Transverse colon (tissue), 4 donors: ENCODE measurements around the gene REEP6. TPM values are rescaled to one million over a fixed set of nuclear protein-coding genes. Genes with fewer than 3 reads are reported as not detected.

Experiments used
- DNase-seq: peaks from one replicate; pipeline ENCODE4 v3.0.0-alpha.2; 2019
- H3K27ac ChIP-seq, 4 donors: fragments of 200-600 bp; sonication (generic); 2 replicates each; pipeline ENCODE4 v1.5.1; 2016 to 2018; ENCODE audit warnings: inconsistent platforms in 4 of 4
- H3K27me3 ChIP-seq: fragments of 200-600 bp; sonication (generic); 2 replicates; pipeline ENCODE4 v1.5.1; 2017; ENCODE audit warnings: inconsistent platforms
- H3K36me3 ChIP-seq, 4 donors: fragments of 200-600 bp; sonication (generic); 2 replicates each; pipeline ENCODE4 v1.5.1; 2017 to 2019; ENCODE audit warnings: inconsistent platforms in 4 of 4
- H3K4me1 ChIP-seq, 4 donors: fragments of 200-600 bp; sonication (generic); 2 replicates each; pipeline ENCODE4 v1.5.1; 2017 to 2020; ENCODE audit warnings: inconsistent platforms in 4 of 4
- H3K4me3 ChIP-seq, 4 donors: fragments of 200-600 bp; sonication (generic); 1 replicate in 1 of 4; 2 replicates in 3 of 4; pipeline versions ENCODE4 v1.5.1 to v1.6.1; 2017 to 2019; ENCODE audit warnings: inconsistent platforms in 4 of 4
- H3K9me3 ChIP-seq, 2 donors: fragments of 200-600 bp; sonication (generic); 2 replicates each; pipeline ENCODE4 v1.5.1; 2017 to 2019; ENCODE audit warnings: inconsistent platforms in 2 of 2
- EP300 ChIP-seq: sonication (generic); formaldehyde crosslinking; IDR thresholded peaks from one replicate; pipeline ENCODE4 v1.6.1; 2017; ENCODE audit warnings: antibody characterized with exemption, low read depth
- POLR2A ChIP-seq: fragments of 450-650 bp; IDR thresholded peaks from one replicate; pipeline ENCODE4 v1.6.1; 2016; ENCODE audit warnings: antibody characterized with exemption, mild to moderate bottlenecking, moderate library complexity
- POLR2AphosphoS5 ChIP-seq, 3 donors: sonication (generic); formaldehyde crosslinking; IDR thresholded peaks; one replicate each; pipeline ENCODE4 v1.6.1; 2016; ENCODE audit warnings: antibody characterized with exemption in 3 of 3
- WGBS, 2 donors: methylation state at CpG; one replicate each; pipeline ENCODE4 v1.1.5; 2018; ENCODE audit warnings: low coverage in 1 of 2; 5-methylcytosine and 5-hydroxymethylcytosine counted together
- in situ Hi-C, 4 donors: fragments of 200-750 bp; cut with MboI; loops; one replicate each; pipeline versions ENCODE4 v1.15.0 to v1.15.1; 2017; ENCODE audit warnings: low sequenced_read_pairs in 3 of 4, low pct_ligation_motif_present in 1 of 4, low pct_unique_long_range_greater_than_20kb in 1 of 4
- intact Hi-C: fragments of 100-400 bp; cut with DNase I; formaldehyde crosslinking; loops from one replicate; pipeline ENCODE4 v1.15.1; 2023; ENCODE audit warnings: low total_unique reads
- total RNA-seq, 4 donors: library from RNA; depleted of rRNA; stranded (reverse); fragments of >200 nt; gene quantifications; one replicate each; pipeline ENCODE4 v1.1.0, GENCODE V29; 2016
- TF ChIP-seq, protein P1 (sequence below), 5 experiments: fragments of 200-600 bp in 3 of 5; fragments of 450-650 bp in 2 of 5; sonication (generic) in 3 of 5; IDR thresholded peaks; 1 replicate in 2 of 5; 2 replicates in 3 of 5; pipeline ENCODE4 v1.5.1; 2016 to 2017; ENCODE audit warnings: antibody characterized with exemption in 5 of 5, inconsistent platforms in 3 of 5, mild to moderate bottlenecking in 2 of 5, moderate library complexity in 1 of 5

Gene REEP6
- total RNA-seq, 4 donors from 2014 or later: 2.2 to 3.3 TPM; not detected in 2

DNA sequence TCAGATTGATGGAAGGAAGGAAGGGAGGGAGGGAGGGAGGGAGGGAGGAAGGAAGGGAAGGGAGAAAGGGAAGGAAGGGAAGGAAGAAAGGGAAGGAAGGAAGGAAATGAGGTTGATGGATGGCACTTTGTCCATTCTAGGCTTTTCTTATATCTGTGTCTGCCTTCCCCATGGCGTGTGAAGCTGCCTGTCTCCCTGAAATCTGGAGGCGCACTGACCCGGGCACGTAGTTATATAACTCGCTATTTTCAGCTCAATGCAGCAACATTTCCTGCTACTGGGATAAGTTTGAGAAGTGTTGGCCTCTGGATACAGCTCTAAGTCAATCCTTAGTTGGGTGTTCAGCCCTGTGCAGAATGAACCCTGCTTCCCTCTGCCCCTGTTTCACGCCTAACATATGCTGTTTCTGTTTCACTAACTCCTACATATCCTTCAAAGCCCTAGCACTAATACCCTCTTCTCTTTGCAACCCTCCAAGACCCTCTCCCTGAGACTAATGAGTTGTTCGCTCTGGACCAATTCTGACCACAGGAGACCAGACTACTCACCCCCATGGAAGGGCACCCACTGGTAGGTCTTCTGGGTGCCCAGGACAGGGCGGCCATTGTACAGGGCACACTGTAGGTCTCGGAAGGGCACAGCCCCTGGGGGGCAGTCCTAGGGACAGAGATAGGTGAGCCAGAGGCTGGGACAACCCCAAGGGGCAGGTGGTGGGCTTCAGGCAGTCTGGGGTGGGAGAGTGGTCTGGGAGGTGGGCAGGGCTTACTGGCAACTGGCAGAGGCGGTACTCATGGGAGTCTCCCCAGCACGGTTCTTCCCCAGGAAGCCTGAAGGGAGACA is 18.8 kb downstream of the REEP6 start:
- in situ Hi-C loops: no loop called here
- Histone ChIP-seq H3K27me3 (peaks cover 48% of the 10 kb centered on the region), H3K4me3 (no peak overlapping the region), H3K36me3 (no peaks in the 10 kb centered on the region), H3K4me1 (peaks cover 5 to 25% (median 13%) of the 10 kb centered on the region in 4 donors), H3K27ac (peak overlapping the region in 1 of 4 donors; percentile 15), H3K9me3 (no peaks in the 10 kb centered on the region)
- WGBS, 2 donors: 47 to 50% methylated on average over 6 to 11 of the region's 11 CpGs
- intact Hi-C loops: no loop called here
- TF ChIP-seq, protein P1, sequence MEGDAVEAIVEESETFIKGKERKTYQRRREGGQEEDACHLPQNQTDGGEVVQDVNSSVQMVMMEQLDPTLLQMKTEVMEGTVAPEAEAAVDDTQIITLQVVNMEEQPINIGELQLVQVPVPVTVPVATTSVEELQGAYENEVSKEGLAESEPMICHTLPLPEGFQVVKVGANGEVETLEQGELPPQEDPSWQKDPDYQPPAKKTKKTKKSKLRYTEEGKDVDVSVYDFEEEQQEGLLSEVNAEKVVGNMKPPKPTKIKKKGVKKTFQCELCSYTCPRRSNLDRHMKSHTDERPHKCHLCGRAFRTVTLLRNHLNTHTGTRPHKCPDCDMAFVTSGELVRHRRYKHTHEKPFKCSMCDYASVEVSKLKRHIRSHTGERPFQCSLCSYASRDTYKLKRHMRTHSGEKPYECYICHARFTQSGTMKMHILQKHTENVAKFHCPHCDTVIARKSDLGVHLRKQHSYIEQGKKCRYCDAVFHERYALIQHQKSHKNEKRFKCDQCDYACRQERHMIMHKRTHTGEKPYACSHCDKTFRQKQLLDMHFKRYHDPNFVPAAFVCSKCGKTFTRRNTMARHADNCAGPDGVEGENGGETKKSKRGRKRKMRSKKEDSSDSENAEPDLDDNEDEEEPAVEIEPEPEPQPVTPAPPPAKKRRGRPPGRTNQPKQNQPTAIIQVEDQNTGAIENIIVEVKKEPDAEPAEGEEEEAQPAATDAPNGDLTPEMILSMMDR (IDR thresholded peaks at IDR 0.05): no peak
- TF ChIP-seq POLR2AphosphoS5 (IDR thresholded peaks at IDR 0.05): no peak
- no peak for DNase-seq

DNA sequence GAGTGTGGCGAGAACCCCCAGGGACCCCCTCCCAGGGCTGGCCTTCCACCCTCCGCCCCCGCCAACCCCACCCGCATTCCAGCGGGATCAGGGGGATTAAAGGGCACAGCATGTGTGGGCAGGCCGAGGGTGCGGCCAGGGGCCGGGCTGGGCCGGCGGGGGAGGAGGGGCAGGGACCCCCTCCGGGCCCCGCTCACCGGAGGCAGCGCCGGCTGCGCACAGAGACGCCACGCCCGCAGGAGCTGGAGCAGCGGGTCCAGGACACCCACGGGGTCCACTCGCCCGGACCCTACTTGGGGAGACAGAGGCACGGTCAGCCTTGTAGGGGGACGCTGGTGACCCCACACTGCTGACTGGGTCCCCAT is 19.4 kb downstream of the REEP6 start:
- intact Hi-C loops: no loop called here
- Histone ChIP-seq H3K9me3 (no peaks in the 10 kb centered on the region), H3K4me1 (peaks cover 5 to 25% (median 13%) of the 10 kb centered on the region in 4 donors), H3K27me3 (peaks cover 47% of the 10 kb centered on the region), H3K27ac (no peak overlapping the region), H3K4me3 (no peak overlapping the region), H3K36me3 (no peaks in the 10 kb centered on the region)
- TF ChIP-seq, protein P1 (IDR thresholded peaks at IDR 0.05): no peak
- TF ChIP-seq POLR2AphosphoS5 (IDR thresholded peaks at IDR 0.05) (no peak), POLR2A (no peak), EP300 (no peak)
- WGBS, 2 donors: 27% methylated on average over 8 of the region's 25 CpGs; no CpG with 5 or more reads in 1 of the 2 donors
- no peak for DNase-seq
- in situ Hi-C loops: no loop called here

DNA sequence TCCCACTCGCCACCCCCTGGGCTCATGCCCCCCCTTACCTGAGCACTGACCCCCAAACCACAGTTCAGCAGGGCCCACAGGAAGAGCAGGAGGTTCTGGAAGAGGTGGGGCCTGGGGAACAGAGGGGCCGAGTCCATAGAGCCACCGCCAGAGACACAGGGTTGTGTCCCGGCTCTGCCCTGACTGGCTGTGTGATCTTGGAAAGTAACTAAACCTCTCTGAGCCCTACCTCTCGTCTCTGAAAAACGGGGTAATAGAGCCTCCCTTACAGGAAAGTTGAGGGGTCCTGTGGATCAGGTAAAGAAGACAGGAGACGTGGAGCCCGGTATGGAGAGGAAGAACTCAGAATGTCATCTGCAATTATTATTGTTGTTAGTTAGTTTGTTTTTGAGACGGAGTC is 19.8 kb downstream of the REEP6 start:
- peaks cover 5 to 25% (median 13%) of the 10 kb centered on the region in 4 donors for H3K4me1 ChIP-seq
- WGBS, 2 donors: 27 to 80% methylated on average over 1 to 9 of the region's 9 CpGs
- H3K27me3 ChIP-seq: peaks cover 47% of the 10 kb centered on the region
- TF ChIP-seq POLR2A (no peak), POLR2AphosphoS5 (IDR thresholded peaks at IDR 0.05) (no peak), EP300 (no peak)
- TF ChIP-seq, protein P1 (IDR thresholded peaks at IDR 0.05): no peak
- no peak for DNase-seq
- intact Hi-C loops (no loop called here), in situ Hi-C loops (no loop called here)
- H3K4me3 ChIP-seq: no peak overlapping the region
- no peaks in the 10 kb centered on the region for H3K9me3 ChIP-seq
- no peak overlapping the region for H3K27ac ChIP-seq
- no peaks in the 10 kb centered on the region for H3K36me3 ChIP-seq

DNA sequence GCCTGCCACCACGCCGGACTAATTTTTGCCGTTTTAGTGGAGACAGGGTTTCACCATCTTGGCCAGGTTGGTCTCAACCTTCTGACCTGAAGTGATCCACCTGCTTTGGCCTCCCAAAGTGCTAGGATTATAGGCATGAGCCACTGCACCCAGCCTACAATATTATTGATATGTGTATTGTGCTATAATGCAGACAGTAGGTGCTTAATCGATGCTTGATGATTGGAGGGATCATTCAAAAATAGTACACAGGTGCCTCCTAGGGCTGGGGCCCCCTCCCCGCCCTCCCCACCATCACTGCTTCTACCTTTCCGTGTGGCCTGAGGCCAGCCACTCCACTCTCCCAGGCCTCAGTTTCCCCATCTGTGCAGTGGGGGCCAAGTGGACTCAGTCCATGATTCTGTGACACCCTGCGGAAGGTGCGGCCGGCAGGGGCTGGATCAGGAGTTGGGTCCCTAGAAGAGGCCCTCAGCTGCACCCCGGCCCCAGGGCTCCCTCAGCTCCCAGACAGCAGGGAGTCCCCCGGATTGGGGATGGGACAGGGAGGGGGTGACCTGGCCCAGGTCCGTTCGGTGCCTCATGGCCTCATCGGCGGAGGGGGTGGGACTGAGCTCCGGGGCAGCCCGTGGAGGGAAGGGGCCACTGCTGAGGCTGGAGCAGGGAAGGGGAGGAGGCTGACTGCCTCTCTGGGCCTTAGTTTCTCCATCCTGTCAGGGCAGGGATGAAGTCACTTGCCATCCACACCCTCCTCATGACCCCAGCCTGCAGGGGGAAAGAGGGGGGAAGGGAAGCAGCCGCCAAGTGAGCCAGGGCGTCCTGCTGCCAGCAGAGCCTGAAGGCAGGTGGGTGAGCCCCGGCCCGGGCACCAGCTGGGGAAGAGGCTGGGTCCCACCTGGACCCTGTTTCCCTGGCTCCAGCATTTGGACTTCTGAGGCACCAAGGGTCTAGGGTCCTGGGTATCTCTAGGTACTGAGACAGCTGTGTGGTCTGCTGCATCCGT is 20.6 kb downstream of the REEP6 start:
- H3K27me3 ChIP-seq: peaks cover 47% of the 10 kb centered on the region
- peak overlapping the region in 1 of 4 donors; percentile 79 for H3K27ac ChIP-seq
- H3K4me3 ChIP-seq: no peak overlapping the region
- WGBS, 2 donors: 54% methylated on average over 14 of the region's 22 CpGs; no CpG with 5 or more reads in 1 of the 2 donors
- no peaks in the 10 kb centered on the region for H3K36me3 ChIP-seq
- no peaks in the 10 kb centered on the region for H3K9me3 ChIP-seq
- peaks cover 5 to 25% (median 13%) of the 10 kb centered on the region in 4 donors for H3K4me1 ChIP-seq
- in situ Hi-C loops: no loop called here
- no peak for TF ChIP-seq POLR2A
- TF ChIP-seq EP300: no peak
- TF ChIP-seq POLR2AphosphoS5 (IDR thresholded peaks at IDR 0.05): no peak
- TF ChIP-seq, protein P1 (IDR thresholded peaks at IDR 0.05): no peak
- intact Hi-C loops: no loop called here
- DNase-seq: no peak
